T follicular helper cell (primary cell): ENCODE data around the gene SUMO3.
A peak's percentile ranks its signal among the peaks of the same experiment; 100 is the strongest.

Experiments used
- DNase-seq: peaks from one replicate; pipeline ENCODE4 v3.0.0-alpha.2; 2020; ENCODE audit warnings: low read depth

SUMO3 gene

DNA sequence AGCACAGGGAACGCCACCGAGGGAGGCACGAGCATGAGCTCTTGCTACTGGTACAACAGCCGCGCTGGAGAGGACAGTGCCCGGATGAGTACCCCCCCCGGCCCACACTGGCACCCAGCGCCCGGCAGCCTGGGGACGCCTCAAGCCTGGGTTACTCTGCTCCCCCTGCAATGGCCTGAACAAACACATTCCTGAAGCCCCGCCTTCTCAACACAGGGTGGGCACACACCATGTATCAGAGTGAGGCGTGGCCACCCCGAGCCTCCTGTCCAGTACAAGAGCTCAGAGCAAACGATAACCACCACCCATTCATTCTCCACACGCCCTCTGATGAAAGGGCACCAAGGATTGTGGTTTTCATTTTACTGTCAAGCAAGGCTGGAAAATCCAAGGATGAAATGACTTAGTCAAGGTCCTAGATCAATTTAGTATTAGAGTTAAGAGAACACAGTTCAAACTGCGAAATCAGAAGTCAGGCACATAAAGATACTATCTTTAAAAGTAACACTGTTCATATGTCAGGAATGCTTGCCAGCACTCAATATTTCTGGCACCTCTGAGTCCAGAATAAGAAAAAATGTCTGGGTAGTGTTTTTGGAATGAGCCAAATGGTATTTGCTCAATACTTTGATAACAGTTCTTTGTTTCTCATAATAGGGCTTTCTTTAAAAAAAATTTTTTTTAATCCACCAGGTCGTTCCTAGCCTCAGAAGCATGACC is 38.3 kb downstream of the SUMO3 start:
- no peak for DNase-seq

DNA sequence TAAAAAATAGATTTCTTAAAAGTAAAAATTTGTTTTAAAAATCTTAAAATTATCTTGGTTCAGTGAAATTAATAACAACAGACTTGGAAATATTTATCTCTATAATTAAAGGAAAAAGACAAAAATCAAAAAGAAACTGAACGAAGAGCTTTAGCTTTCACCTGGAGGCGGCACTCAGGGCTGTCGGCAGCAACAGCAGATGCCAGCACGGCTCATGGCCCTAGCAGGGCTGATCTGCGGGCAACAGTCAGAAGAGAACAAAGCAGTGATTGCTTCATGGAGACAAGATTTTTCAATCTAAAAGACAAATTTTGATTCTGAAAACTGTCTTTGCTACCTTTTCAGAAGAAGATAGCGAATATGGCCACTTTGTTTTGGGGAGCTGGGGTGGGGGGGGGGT is 38.9 kb downstream of the SUMO3 start:
- DNase-seq: no peak

DNA sequence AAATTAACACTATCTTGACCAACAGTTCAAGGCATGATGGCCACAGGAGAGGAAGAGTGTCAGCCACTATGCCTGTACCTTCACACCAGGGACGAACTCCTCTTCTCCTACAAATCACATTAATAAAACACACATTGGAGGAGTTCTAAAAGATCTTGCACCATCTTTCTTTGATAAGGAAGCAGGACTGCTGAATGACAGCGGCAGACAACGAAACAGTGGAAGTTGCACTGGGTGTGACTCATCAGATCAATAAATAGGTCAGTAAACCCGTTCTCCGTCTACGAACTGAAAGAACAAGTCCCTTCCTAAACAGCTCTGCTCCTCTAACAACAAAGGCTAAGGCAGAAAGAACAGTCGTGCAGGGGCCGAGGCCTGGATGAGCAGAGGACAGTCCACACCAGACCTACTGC is 39.4 kb downstream of the SUMO3 start:
- no peak for DNase-seq

DNA sequence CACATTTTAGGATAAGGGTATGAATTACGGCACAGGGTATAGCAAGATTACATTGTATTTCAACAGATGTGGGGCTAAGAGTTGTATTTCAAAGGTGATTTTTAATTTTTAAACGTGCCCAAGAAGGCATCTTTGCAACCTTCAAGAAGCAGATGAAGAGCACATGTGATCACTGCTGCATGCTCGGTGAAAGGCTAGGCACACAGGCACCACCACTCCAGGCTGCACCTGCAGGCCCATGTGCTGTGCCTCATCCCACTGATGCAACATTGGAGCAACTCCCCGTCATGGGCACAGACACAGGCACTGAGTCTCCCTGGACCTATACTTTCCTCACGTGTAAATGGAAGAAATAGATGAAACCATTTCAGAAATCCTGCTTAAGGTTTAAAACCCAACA is 39.8 kb downstream of the SUMO3 start:
- no peak for DNase-seq

DNA sequence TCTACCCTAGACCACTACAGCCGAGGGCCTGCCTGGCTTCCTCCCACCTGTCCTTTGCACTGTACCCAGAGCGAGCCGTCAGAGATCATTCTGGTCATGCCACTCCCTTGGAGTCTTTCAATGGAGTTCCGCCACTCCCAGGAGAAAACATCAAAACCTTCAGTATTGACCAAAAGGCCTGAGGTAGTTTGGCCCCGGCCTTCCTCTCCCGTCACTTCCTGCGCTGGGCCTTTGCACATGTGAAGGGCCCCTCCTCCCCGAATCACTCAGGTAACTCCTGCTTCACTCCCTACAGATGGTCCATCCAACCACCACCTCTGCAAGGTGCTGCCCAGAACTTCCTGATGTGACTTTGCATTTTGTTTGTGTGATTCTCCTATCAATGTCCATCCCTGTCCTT is 42.9 kb downstream of the SUMO3 start:
- DNase-seq: no peak

DNA sequence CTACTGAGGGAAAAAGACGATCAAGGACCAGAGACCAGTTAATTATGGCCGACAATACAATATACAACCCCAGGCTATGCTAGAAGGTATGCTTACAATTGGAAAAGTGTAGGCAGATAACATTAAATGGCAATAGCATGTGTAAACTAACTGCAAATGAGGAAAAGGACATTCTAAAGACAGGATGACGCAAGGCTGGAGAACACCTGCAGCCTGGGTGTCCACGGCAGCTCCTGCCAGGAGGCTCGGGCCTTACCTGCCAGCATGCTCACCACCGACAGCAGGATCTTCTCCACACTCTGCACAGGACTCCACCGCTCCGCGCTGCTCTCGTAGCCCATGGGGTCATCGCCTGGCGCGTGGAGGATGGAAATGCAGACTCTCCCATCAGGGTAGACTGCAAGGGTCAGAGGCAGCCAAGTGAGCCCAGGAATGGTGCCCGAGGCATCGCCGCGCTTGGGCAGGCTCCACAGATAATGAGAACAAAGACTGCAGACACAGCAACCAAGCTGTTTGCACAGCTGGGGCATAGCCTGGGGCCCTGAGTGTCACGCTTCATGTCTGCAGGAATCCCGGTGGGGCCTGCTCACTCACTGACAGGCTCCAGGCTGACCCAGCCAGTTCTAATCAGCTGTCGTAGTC is 44.5 kb downstream of the SUMO3 start:
- no peak for DNase-seq

DNA sequence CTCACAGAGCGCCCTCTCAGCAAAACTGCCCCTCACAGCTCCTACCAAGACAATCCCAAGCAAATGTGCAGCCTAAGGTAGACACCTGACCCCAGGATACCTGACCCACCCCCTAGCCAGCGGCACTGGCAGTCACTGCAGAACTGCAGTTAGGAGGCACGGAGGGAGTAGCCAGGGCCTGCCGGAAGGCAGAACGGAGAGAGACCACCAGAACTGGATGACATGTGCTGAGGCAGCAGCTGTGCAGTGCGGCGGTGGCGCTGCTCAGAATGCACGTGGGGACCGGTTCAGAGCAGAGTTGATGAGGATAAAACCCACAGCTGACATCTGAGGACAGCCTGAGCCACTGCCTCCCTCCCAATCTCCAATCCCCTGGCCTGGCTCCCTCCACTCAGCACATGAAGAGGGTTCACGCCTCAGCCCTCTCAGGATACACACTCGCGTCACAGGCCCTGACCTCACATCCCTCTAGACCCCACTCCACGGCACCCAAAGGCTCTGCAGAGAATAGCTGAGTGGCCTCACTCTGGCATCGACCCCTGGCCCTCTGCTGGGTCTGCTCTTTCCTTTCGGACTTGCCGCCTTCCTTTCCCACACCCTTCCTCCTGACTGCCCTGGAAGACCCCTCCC is 45.9 kb downstream of the SUMO3 start:
- no peak for DNase-seq

DNA sequence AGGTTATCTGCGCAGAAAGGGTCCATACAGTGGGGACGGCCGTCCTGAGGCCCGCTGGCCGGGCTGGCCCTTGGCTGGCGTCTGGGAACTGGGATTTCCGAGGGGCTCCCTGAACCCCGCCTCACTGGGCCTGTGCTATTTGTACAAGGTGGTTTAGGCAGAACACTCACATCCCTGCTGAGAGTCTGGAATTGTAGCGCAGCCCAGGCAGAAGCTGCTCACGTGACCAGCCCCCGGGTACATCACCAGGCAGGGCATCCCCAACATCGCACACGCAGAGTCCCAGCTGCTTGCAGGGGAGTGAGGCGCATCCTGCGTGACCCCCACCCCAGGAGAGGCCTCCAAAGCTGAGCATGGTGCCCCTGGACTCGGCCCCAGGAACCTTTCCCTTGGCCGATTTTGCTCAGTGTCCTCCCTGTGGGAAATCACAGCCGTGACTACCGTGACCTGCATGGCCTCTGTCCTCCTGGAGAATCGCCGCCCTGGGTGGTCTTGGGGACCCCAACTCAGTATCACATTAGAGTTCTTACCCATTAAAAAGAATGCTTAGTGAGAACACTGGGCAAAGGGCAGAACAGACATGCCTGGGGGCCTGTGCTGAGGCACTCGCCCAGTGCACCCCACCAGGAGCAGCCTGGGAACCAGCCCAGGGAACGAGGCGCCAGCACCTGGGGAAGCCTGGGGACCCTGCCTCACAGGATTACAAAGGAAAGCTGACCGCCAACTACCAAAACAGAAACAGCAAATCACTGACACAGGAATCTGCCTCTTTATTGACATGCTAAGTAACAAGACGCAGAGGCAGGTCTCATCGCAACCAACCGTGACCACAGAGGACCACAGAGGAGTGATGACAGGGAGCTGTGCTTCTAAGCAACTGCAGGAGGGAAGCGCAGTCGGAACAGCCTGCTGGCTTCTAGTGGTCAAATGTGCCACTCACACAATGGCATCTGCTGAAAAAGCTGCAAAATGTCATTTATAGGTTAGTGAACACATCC is 49.7 kb downstream of the SUMO3 start:
- DNase-seq: no peak

DNA sequence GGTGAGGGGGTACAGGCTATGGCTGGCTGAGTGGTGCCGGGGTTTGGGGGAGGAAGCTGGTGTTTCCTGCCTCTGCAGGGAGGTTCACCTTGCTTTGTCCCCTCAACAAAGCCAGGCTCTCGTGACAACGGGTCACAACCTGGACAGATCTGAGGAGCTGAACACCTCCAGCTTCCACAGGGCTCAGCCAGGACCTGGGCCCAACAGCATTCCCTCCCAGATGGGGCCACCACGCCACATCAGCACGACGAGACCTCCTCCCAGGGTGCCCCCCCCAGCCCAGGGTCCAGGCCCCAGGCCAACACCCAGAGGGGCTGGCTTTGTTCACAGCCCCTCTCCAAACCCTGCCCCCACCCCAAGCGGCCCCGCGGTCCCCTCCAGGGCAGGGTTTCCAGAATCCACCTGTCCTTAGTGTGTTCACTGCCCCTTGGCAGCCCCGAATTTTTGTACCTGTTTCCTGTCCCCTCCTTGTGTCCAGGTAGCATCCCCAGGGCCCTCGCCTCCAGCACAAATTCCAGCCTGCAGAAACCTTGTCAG is 51.0 kb downstream of the SUMO3 start:
- DNase-seq: no peak

DNA sequence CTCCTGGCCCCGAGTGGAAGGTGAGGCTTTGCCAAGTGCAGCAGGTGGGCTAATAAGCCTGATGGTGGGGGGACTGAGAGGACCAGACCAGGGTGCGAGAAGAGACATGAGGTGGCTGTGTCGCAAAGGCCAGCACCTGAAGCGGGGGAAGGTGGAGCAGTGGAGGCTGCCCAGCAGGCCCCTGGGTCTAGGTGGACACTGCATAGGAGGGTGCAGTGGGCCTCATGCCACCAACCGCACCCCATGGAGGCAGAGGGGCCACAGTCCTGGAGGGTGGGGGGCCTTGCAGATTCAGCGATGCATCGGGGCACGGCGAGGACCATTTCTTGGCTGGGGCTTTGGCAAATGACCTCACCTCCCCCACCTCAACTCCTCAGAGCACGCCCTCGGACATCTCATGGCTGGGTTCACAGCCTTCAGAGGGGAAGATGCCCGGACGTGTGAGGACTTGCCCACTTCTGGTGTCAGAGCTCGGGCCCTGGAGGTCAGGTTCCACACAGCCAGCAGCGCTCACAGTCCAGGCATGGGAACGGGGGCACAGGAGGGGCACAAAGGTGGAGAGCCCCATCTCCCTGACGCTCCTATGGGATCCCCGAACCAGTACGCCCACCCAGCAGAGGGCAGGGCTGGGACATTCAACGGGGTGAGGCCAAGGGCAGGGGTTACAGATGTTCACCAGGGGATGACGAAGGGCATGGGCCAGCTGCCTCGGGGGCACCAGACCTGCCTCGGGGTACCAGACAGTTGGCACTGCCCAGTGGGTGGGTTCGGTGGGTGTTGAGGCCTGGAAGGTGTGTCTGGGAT is 51.6 kb downstream of the SUMO3 start:
- DNase-seq: no peak

DNA sequence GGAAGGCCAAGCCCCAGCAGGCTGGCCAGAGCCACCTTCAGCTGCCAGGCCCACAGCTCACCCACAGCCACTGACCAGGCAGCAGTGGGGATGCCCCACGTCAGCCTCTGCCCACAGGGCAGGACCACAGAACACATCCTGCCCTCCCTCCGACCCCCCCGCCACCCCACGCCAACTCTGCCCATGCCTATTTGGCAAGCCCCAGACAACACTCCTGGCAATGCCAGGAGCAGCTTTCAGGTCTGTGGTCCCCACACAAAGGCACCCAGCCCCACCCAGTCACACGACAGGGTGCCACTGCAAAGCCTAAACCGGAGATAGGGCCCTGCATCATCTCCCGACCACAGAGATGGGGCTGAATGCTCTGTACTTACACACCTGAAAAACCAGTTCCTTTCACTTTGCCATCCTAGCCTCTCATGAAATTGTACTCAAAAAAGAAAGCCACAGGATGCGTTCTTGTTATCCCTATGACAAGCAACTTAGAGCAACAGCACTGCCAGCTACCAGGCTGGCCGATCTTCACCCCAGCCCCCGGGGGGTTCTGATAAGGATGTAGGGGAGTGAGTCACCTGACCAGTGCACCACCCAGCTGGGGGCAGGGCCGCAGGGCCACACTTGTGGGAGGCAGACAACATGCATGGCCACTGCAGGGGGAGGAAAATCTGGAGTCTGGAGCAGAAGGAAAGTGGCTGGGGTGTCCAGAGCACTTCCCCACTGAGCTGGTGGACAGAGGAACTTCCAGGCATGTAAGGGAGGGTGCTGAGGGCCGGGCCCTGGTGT is 52.4 kb downstream of the SUMO3 start:
- peak; percentile 24 for DNase-seq

DNA sequence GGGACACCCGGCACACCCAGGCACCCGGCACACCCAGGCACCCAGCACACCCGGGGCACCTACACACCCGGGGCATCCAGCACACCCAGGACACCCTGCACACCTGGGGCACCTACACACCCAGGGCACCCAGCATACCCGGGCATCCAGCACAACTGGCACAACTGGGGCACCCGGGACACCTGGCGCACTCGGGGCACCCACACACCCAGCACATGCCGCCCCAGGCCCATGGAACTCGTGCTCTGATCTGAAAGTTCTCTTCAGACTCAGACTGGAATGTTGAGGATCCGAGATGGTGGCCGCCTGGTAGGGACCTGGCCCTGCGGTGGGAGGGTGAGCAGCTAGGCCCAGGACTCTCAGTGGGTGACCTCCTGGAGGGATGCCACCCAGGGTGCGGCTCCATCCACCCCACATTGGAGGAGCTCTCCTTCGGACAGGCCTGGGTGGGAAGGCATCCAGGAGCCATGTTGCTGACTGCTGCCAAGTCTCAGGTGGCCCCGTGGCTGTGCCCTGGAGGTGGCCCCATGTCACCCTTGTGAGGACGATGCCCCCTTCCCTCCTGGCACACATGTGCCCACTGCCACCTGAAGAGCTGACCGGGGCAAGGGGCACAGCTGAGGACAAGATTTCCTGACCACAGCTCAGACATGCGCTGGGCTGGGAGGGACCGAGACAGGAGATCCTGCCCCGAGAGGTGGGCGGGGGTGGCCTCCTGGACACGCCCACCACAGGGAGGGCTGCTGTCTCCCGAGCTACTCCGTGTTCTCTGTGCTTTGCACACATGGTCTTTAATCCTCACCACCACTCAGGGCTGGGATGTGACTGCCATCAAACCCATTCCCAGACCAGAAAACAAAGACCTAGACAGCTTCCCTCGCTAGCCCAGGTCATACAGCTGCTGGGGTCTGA is 53.3 kb downstream of the SUMO3 start:
- DNase-seq: no peak

DNA sequence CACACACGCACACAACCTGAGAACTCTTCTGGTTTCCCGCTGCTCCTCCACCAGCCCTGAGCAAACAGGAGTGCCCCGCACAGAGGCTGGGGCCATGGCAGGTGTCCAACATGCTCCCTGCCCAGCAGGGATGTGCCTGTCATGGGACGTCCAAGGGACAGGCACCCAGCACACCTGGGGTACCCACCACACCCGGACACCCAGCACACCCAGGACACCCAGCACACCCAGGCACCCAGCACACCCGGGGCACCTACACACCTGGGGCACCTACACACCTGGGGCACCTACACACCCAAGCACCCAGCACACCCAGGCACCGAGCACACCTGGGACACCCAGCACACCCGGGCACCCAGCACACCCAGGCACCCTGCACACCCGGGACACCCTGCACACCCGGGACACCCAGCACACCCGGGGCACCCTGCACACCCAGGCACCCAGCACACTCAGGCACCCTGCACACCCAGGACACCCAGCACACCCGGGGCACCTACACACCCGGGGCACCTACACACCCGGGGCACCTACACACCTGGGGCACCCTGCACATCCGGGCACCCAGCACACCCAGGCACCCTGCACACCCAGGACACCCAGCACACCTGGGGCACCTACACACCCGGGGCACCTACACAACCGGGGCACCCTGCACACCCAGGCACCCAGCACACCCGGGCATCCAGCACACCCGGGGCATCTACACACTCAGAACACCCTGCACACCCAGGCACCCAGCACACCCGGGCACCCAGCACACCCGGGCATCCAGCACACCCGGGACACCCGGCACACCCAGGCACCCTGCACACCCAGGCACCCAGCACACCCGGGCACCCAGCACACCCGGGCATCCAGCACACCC is 54.2 kb downstream of the SUMO3 start:
- DNase-seq: no peak

DNA sequence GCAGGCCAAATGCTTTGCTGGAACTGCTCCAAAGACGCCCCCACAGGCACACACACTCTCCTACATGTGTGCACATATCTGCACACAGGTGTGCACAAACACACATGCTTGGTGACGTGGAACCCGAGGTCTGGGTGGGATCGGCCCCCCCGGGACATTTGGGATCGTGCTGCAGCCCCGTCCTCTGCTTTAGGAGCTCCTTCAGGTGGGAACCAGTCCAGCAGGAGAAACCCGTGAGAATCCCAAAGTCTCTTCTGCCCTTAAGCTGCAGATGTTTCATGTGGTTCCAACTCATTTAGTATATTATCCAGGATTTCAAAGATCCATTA is 54.8 kb downstream of the SUMO3 start:
- DNase-seq: no peak

DNA sequence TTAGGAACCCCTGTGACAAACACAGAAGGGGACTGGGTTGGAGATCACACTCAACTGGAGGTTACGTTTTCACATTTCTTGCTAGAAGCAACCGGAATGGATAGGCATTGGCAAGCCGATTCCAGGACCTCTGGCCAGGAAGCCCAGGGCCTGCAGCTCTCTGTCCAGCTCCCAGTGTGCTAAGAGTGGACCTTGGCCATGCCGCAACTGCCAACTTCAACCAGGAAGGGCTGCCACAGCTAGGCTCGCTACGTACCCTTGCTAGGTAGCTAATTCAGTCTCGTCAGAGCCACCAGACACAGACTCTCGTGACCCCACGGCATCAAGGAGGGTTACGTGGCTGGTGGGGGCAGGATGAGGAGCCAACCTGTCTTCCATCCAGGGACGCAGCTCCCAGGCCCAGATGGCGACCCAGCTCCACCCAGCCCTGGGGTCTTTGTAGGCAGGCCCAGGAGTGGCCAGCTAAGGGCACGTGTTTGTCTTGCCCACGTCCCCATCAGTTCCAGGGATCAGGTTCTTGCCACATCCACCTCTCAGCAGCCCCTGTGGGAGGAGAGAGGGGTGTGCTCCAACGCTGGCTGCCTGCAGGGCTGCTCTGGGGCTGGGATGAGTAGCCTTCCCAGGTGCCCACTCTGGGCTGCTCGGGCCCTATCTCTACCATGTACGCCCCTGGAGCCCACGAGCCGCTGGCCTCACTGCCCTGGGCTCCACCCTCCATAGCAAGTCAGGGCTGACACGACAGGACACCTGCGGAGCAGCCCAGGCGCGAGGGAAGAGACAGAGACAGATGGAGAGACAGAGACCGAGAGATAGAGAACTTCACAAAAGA is 55.4 kb downstream of the SUMO3 start:
- DNase-seq: no peak

DNA sequence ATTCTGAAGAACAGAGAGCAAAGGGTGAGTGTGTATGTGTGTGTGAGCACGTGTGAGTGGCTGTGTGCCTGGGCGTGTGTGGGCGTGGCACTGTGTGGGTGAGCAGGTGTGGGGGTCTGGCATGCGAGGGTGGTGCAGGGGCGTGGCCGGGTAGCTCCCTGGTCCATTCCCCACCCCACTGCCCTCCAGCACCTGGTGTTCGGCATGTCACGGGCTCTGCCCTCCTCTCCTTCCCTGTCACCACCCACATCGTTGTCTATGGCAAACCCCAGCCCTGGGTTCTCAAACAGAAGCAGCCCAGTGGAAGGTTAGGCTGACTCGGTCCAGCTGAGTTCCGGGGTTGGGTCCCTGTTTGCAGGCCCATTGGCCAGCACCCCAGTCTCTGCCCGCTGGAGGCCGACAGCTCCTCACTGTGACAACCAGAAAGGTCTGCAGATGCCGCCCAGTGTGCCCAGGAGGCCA is 56.1 kb downstream of the SUMO3 start:
- DNase-seq: no peak

DNA sequence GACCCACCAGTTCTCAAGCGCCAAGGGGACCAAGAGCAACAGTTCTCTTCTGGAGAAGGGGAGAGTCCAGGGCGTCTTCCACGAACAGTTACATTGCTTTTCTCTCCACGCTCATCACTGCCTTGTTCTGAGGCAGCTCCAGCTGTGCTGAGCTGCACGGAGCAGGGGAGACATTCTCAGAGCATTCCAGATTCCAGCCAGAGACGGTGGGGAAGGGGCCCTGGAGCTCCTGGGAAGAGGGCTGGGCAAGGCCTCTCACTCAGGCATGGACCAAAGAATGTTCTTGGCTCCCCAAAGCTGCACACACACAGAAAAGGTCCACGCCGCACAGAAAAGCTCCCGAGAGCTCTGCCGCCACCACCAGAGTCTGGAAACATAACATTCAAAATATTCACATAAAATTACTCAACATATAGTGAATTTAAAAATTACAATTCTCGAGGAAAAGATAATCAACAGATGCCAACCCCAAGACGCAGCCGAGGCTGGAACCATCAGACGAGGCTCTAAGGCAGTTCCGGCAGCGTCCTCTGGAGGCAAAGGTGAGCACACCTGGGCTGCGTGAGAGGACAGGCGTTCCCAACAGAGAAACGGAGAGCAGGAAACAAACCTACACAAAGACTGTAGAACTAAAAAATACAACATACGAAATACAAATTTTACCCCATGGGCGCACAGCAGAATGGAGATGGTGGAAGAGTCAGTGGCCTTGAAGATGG is 56.7 kb downstream of the SUMO3 start:
- no peak for DNase-seq
